Hepatocyte (in vitro differentiated cells): ENCODE results near the gene WBP2NL.

Source experiments
- EZH2 ChIP-seq: fragments of 200-600 bp; sonication (generic); IDR thresholded peaks from 2 replicates; pipeline ENCODE4 v1.6.1; 2016; ENCODE audit warnings: antibody characterized with exemption, mild to moderate bottlenecking, borderline replicate concordance
- TF ChIP-seq, protein P1 (sequence below): fragments of 200-600 bp; sonication (generic); IDR thresholded peaks from 2 replicates; pipeline ENCODE4 v1.5.1; 2016; ENCODE audit warnings: antibody characterized with exemption, mild to moderate bottlenecking; ENCODE audit not compliant: poor library complexity

DNA sequence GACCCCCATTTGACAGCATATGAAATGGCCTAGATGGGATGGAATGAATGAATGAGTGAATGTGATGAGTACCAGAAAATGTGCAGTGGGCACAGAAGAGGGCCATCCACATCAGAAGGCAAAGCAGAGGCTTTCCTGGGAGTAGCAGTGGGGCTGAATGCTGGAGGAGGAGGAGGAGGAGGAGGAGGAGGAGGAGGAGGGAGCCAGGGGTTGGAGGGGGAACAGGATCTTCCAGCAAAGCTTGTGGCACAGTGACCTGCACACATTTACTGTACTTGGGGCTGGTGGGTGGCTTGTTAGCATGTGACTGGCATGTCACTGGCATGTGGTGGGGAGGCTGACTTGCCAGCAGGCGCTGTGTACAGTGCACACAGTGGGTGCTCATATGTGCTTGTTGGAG is 19.9 kb upstream of the WBP2NL start:
- TF ChIP-seq, protein P1, sequence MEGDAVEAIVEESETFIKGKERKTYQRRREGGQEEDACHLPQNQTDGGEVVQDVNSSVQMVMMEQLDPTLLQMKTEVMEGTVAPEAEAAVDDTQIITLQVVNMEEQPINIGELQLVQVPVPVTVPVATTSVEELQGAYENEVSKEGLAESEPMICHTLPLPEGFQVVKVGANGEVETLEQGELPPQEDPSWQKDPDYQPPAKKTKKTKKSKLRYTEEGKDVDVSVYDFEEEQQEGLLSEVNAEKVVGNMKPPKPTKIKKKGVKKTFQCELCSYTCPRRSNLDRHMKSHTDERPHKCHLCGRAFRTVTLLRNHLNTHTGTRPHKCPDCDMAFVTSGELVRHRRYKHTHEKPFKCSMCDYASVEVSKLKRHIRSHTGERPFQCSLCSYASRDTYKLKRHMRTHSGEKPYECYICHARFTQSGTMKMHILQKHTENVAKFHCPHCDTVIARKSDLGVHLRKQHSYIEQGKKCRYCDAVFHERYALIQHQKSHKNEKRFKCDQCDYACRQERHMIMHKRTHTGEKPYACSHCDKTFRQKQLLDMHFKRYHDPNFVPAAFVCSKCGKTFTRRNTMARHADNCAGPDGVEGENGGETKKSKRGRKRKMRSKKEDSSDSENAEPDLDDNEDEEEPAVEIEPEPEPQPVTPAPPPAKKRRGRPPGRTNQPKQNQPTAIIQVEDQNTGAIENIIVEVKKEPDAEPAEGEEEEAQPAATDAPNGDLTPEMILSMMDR: no peak
- TF ChIP-seq EZH2: no peak
